HFF-Myc (cell line): ENCODE measurements around the gene PHGDH.
A peak's percentile ranks its signal among the peaks of the same experiment; 100 is the strongest.

Experiments used
- DNase-seq: peaks from one replicate; pipeline ENCODE4 v3.0.0-alpha.2; 2011; ENCODE audit warnings: low read depth; ENCODE audit errors: extremely low read depth
- H3K4me3 ChIP-seq: replicated peaks from 2 replicates; pipeline ENCODE4 v1.5.1; 2011; ENCODE audit warnings: low read depth, mild to moderate bottlenecking, control low read depth, low read length
- TF ChIP-seq, protein P1 (sequence below): IDR thresholded peaks from 2 replicates; pipeline ENCODE4 v1.5.1; 2012; ENCODE audit warnings: mild to moderate bottlenecking, low read depth, low read length, control low read depth; ENCODE audit errors: missing control alignments

Gene PHGDH

DNA sequence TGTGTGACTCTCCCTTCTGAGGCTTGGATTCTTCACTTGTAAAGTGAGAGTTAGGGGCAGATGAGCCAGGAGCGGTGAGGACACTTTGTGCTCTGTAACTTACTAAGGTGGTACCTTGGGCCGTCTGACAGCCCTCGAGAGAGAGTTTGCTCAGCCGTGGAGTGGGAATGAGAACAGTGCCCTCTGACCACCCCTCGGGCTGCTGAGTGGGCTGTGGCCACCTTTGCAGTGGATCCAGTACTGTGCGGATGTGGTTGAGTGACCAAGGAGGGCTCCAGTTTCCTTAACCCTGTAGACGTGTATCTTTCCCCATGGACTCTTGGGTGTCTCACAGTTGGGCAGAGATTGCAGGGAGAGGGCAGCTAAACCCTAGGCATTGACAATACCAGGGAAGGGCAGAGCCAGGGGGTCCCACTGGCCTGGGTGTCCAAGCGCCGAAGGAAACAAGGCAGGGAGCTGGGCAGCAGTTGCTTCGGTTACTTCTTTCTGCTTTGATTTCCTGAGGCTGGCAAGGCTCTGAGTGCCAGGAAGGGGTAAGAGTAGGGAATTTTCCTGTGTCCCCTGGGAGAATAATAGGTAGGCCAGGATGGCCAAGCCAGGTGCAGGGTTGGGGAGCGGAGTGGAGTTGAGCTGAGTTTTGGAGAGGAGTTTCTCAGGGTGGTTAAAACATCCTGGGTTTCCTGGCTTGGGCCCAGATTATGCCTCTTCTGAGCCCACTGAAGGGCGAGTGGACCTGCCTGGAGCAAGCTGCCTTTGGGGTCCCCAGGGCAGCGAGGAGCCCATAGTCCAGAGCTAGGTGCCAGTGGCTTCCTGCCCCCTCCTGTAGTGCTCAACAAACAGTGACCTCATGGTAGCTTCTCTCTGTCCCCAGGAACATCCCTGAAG, 29.4 kb downstream of the PHGDH start:
- TF ChIP-seq, protein P1, sequence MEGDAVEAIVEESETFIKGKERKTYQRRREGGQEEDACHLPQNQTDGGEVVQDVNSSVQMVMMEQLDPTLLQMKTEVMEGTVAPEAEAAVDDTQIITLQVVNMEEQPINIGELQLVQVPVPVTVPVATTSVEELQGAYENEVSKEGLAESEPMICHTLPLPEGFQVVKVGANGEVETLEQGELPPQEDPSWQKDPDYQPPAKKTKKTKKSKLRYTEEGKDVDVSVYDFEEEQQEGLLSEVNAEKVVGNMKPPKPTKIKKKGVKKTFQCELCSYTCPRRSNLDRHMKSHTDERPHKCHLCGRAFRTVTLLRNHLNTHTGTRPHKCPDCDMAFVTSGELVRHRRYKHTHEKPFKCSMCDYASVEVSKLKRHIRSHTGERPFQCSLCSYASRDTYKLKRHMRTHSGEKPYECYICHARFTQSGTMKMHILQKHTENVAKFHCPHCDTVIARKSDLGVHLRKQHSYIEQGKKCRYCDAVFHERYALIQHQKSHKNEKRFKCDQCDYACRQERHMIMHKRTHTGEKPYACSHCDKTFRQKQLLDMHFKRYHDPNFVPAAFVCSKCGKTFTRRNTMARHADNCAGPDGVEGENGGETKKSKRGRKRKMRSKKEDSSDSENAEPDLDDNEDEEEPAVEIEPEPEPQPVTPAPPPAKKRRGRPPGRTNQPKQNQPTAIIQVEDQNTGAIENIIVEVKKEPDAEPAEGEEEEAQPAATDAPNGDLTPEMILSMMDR, result no peak
- no peak overlapping the region for H3K4me3 ChIP-seq
- no peak for DNase-seq

- no peak overlapping the region for H3K4me3 ChIP-seq
- TF ChIP-seq, protein P1, result no peak
- no peak for DNase-seq
These were observed 30.5 kb downstream of the PHGDH start for GRCh38 chr1:119742202-119742601.

DNA sequence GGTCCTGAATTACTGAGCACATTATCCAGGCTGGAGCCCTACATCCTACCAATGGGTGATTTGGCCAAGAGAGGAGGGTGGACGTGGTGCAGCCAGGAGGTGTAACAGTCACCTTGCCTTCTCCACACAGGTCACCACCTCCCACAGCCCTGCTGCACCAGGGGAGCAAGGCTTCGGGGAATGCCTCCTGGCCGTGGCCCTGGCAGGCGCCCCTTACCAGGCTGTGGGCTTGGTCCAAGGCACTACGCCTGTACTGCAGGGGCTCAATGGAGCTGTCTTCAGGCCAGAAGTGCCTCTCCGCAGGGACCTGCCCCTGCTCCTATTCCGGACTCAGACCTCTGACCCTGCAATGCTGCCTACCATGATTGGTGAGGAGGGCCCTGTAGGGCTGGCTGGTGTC, 30.9 kb downstream of the PHGDH start:
- DNase-seq, result no peak
- TF ChIP-seq, protein P1, result no peak

DNA sequence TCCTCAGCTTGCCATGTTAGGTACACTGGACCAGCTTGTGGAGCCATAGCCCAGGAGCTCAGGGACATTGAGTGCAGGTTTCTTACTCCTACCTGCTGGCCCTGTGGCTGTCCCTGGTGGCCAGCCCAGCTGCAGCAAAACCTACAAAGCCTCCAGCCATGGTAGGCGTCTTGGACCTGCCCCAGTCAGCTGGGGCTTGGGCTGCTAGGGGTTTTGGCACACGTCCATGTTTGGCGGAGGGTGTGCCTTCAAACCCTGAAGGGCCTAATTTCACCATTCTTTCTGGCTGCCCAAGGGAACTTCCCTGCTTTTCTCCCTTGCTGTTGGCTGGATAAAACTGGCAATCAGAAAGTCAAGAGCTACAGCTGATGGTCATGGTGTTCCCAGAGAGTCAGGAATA, 31.6 kb downstream of the PHGDH start:
- no peak for DNase-seq
- no peak overlapping the region for H3K4me3 ChIP-seq
- TF ChIP-seq, protein P1, result no peak

More for the DNA sequence above, 30.9 kb downstream of the PHGDH start:
- H3K4me3 ChIP-seq, result no peak overlapping the region

GRCh38 chr1:119743776-119744597, 32.3 kb downstream of the PHGDH start:
- peak; percentile 49 for DNase-seq
- TF ChIP-seq, protein P1, result peak; percentile 79
- no peak overlapping the region for H3K4me3 ChIP-seq

DNA sequence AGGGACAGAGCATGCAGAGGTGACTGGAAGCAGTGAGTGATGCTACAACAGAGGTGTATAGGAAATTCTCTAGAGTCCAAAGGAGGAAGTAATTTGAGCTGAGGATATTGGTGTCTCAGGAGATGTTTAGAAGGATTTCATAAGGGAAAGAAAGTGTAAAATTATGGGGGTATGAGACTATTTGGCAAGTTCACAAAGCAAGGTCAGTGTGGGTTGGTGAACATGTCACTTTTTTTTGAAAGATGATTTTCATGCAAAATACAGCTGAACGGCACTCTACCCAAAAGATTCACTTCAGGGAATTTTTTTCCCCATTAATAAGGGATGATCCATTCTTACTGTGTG, 32.8 kb downstream of the PHGDH start:
- DNase-seq, result no peak
- H3K4me3 ChIP-seq, result no peak overlapping the region
- TF ChIP-seq, protein P1, result no peak
